Spleen (tissue), 7 donors: Measurements from ENCODE around the gene SLC13A3.

ENCODE experiments used
- POLR2A ChIP-seq, 3 donors: fragments of 450-650 bp; IDR thresholded peaks; one replicate each; pipeline ENCODE4 v1.5.1; 2017; ENCODE audit warnings: antibody characterized with exemption in 3 of 3, mild to moderate bottlenecking in 1 of 3
- TF ChIP-seq, protein P1 (sequence below), 11 experiments: fragments of 200-600 bp in 7 of 11; fragments of 450-650 bp in 4 of 11; sonication (generic) in 4 of 11; IDR thresholded peaks in 8 of 11; conservative IDR thresholded peaks in 3 of 11; 1 replicate in 7 of 11; 2 replicates in 4 of 11; pipeline versions ENCODE4 v1.4.0 to v1.8.0; 2016 to 2021; ENCODE audit warnings: antibody characterized with exemption in 11 of 11, inconsistent platforms in 4 of 11, mild to moderate bottlenecking in 1 of 11
- donor health status: DM: no; HTN: no; CAD: no; lungs with moderate emphysema.
- donor health status: DM: no; HTN: no; CAD: no.
- donor health status: DM: no; HTN: no; CAD: no.

- no peak for TF ChIP-seq POLR2A (IDR thresholded peaks at IDR 0.05)
- TF ChIP-seq, protein P1, sequence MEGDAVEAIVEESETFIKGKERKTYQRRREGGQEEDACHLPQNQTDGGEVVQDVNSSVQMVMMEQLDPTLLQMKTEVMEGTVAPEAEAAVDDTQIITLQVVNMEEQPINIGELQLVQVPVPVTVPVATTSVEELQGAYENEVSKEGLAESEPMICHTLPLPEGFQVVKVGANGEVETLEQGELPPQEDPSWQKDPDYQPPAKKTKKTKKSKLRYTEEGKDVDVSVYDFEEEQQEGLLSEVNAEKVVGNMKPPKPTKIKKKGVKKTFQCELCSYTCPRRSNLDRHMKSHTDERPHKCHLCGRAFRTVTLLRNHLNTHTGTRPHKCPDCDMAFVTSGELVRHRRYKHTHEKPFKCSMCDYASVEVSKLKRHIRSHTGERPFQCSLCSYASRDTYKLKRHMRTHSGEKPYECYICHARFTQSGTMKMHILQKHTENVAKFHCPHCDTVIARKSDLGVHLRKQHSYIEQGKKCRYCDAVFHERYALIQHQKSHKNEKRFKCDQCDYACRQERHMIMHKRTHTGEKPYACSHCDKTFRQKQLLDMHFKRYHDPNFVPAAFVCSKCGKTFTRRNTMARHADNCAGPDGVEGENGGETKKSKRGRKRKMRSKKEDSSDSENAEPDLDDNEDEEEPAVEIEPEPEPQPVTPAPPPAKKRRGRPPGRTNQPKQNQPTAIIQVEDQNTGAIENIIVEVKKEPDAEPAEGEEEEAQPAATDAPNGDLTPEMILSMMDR (IDR thresholded peaks at IDR 0.05 in 8 of 11, conservative IDR thresholded peaks at IDR 0.05 in 3 of 11): no peak
Measured at GRCh38 chr20:46606817-46607190, 44.5 kb downstream of the SLC13A3 start.
